Hair follicular keratinocyte (primary cell): ENCODE results near the gene BEX2. TPM values are rescaled to one million over a fixed set of nuclear protein-coding genes. Genes with fewer than 3 reads are reported as not detected.

Experiments
- total RNA-seq: library from RNA; depleted of rRNA; stranded (reverse); fragments of >200 nt; gene quantifications from 2 replicates; pipeline ENCODE4 v1.2.3, GENCODE V29; 2015

Gene BEX2
- 13.8 and 24.0 TPM in 2 replicates for total RNA-seq

DNA sequence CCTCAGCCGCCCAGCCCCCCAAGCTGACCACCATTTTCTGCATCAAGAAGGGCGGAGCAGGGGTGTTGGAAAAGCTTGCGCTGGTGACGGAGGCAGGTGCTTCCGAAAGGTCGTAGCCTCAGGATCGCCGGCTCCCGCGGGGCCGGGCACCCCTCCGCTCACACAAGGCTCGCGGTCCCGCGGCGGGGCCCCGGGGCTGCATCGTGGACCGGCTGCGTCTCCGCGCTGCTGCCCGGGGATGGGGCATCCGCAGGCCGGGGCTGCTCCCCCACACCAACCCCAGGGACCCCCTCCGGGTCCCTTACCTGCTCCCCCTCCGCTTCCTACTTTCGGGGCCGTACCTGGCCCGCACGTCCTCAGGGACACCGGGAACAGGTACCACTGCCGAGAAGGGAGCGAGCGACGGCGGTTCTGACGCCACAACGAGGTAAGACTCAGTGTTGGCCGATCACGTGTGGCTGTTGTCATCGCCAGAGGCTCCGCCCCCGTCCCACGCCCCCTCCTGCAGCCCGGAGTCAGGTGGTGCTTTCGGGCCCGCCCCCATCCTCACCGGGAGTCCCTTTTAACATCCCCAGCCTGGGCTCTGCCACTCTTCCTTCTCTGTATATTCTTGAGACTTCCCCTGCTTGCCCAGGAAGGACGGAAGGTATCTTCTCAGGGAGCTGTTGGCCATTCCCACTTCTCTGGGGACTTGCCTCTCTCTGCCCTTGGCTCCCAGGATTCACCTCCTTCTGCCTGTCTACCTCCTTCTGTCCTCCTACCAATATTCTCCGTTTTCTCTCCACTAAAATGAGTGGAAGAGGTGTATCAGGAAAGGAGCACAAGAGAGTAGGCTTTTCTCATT, at the start of gene BEX2:
BEX2 (minus strand) TSS at position 436 of the 844 bp plus-strand sequence. CDS start 1,014 bp downstream, outside the sequence.

DNA sequence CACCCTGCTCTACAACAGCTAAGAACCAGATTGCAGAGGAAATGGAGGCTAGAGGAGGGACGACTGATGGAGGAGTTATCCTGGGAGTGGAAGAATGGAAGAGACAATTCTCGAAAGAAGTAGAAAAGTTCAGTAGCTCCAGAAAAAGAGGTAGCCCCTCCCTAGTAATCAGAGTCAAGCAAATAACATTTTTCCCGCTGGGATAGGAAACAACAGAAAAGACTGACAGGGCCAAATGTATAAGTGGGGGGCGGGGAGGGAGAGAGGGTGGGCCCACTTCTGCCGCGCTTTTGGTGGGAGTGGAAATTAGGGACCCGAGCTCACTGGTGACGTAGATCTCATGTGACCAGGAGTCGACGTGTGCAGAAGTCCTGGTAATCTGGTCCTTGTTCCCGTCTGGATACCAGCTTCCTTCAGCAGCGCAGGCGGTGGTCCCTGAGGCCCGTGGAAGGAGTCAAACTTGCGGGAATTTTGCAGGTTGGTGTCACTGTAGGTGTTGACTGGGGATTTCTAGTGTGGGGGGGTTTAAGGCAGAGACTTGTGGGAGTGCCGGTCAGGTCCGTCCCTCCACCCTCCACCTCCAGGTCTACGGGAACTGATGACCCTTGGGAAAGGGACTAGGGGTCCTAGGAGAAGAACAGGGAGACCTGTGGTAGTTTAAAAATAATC, 45.5 kb upstream of the BEX2 start, which contains the start of gene TCEAL9:
TCEAL9 (plus strand) TSS at position 377 of the 669 bp plus-strand sequence. CDS start 1,179 bp downstream, outside the sequence.

DNA sequence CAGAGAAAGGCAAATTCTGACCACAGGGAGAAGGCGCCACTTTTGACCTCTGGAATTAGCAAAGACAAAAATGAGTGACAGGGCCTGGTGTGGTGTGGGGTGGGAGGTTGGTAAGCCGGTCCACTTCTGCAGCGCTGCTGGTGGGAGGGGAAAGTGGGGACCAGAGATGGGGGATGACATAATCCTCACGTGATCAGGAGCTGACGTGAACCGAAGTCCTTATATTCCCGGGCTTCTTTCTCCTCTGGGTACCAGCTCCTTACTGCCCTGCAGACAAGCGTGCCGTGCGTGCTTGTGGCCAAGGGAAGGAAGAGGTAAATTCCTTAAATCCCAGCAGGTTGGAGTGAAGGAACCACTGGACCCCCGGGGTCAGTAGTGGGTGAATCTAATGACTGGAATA, 19.2 kb upstream of the BEX2 start, which contains the start of gene TCEAL7:
TCEAL7 (plus strand) TSS at position 249 of the 400 bp plus-strand sequence. CDS start 1,165 bp downstream, outside the sequence.

DNA sequence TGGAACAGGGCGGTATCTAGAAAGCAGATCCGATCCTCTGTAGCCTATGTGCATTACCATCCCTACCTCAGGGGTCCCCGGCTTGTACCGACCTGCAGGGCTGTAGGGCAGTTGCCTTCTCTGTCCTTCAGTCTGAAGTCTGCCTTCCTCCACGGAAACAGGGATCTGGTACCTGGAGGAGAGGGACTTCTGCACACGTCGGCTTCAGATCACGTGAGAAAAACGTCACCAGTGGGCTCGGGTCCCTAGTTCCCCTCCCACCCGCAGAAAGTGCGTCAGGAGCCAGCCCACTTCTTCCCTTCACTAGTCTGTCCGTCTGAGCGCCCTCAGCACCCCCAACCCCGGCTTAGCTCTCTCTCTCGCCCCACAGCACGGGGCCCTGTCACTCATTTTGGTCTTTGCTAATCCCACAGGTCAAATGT, 34.2 kb downstream of the BEX2 start, which contains the start of gene TCEAL5:
TCEAL5 (minus strand) TSS at position 170 of the 422 bp plus-strand sequence. CDS start 2,187 bp downstream, outside the sequence.

Other genes with a start within 250 kb of the BEX2 start
- gene BEX1, start 246.8 kb downstream of the BEX2 start, total RNA-seq = 0.31 and 4.8 TPM in 2 replicates
- 0.08 TPM in 1 of 2 replicates, not detected in the other for gene NXF3, start 217.8 kb downstream of the BEX2 start, total RNA-seq
- gene BEX4, start 95.9 kb downstream of the BEX2 start, total RNA-seq = 26.2 and 32.5 TPM in 2 replicates
- 77.5 and 78.7 TPM in 2 replicates for gene TCEAL8, start 55.8 kb downstream of the BEX2 start, total RNA-seq
- gene TCEAL5, start 34.2 kb downstream of the BEX2 start, total RNA-seq = not detected in 2 replicates
- gene TCEAL7, start 19.2 kb upstream of the BEX2 start, total RNA-seq = 7.6 and 9.9 TPM in 2 replicates
- 70.4 and 76.2 TPM in 2 replicates for gene TCEAL9, start 45.5 kb upstream of the BEX2 start, total RNA-seq
- gene BEX3, start 65.5 kb upstream of the BEX2 start, total RNA-seq = 132 and 200 TPM in 2 replicates
- gene RAB40A, start 208.5 kb upstream of the BEX2 start, total RNA-seq = not detected in 2 replicates